Mesothelial cell of epicardium (in vitro differentiated cells): ENCODE data around the gene ZFP92. TPM values are rescaled to one million over a fixed set of nuclear protein-coding genes. Genes with fewer than 3 reads are reported as not detected.

Source experiments
- DNase-seq, 2 experiments: peaks; one replicate each; pipeline ENCODE4 v3.0.0; 2021; ENCODE audit warnings: low spot score in 2 of 2; ENCODE audit not compliant: unreplicated experiment in 2 of 2
- H3K27ac Mint-ChIP-seq: 2 replicates; pipeline ENCODE4 v1.8.0; 2021; ENCODE audit warnings: mixed read lengths
- H3K27me3 Mint-ChIP-seq: 2 replicates; pipeline ENCODE4 v1.8.0; 2021; ENCODE audit warnings: low read depth, mixed read lengths
- H3K36me3 Mint-ChIP-seq: 2 replicates; pipeline ENCODE4 v1.8.0; 2021; ENCODE audit warnings: mixed read lengths
- H3K4me1 Mint-ChIP-seq: 2 replicates; pipeline ENCODE4 v1.8.0; 2021; ENCODE audit warnings: mixed read lengths
- H3K4me3 Mint-ChIP-seq: 2 replicates; pipeline ENCODE4 v1.8.0; 2021; ENCODE audit warnings: mild to moderate bottlenecking, moderate library complexity, mixed read lengths
- H3K9me3 Mint-ChIP-seq: 2 replicates; pipeline ENCODE4 v1.8.0; 2021; ENCODE audit warnings: mixed read lengths
- CTCF ChIP-seq: fragments of 200-600 bp; sonication (generic); IDR thresholded peaks from one replicate; pipeline ENCODE4 v1.5.0; 2021; ENCODE audit warnings: antibody characterized with exemption; ENCODE audit not compliant: unreplicated experiment
- total RNA-seq: library from RNA; stranded (reverse); gene quantifications from 3 replicates; pipeline ENCODE4 v1.2.1, GENCODE V29; 2021

ZFP92 gene
- total RNA-seq, 1 donor from 2014 or later: 1.3 TPM

GRCh38 chrX:153457136-153457825, 46.0 kb downstream of the ZFP92 start:
- Mint-ChIP-seq H3K4me1 (peaks cover 4% of the 10 kb centered on the region), H3K36me3 (peaks cover 14% of the 10 kb centered on the region), H3K9me3 (peaks cover 11% of the 10 kb centered on the region), H3K27ac (no peak overlapping the region), H3K27me3 (no peaks in the 10 kb centered on the region), H3K4me3 (no peak overlapping the region)
- DNase-seq: no peak
- no peak for TF ChIP-seq CTCF

- TF ChIP-seq CTCF: no peak
- Mint-ChIP-seq H3K9me3 (peaks cover 11% of the 10 kb centered on the region), H3K27me3 (no peaks in the 10 kb centered on the region), H3K4me1 (peaks cover 4% of the 10 kb centered on the region), H3K36me3 (peaks cover 14% of the 10 kb centered on the region), H3K27ac (no peak overlapping the region), H3K4me3 (no peak overlapping the region)
- DNase-seq: no peak
Measured at GRCh38 chrX:153457827-153458466, 46.7 kb downstream of the ZFP92 start.

- Mint-ChIP-seq H3K27ac (no peak overlapping the region), H3K27me3 (no peaks in the 10 kb centered on the region), H3K4me3 (no peak overlapping the region), H3K36me3 (peaks cover 14% of the 10 kb centered on the region), H3K4me1 (peaks cover 4% of the 10 kb centered on the region), H3K9me3 (peaks cover 11% of the 10 kb centered on the region)
- DNase-seq: no peak
- no peak for TF ChIP-seq CTCF
Measured at GRCh38 chrX:153458476-153458875, 47.2 kb downstream of the ZFP92 start.

- no peak for DNase-seq
- H3K36me3 Mint-ChIP-seq: peaks cover 15% of the 10 kb centered on the region
- peaks cover 11% of the 10 kb centered on the region for H3K9me3 Mint-ChIP-seq
- no peak for TF ChIP-seq CTCF
- H3K4me1 Mint-ChIP-seq: peaks cover 4% of the 10 kb centered on the region
- H3K27me3 Mint-ChIP-seq: no peaks in the 10 kb centered on the region
- H3K27ac Mint-ChIP-seq: peak overlapping the region; percentile 93
- no peak overlapping the region for H3K4me3 Mint-ChIP-seq
Measured at GRCh38 chrX:153459986-153460385, 48.7 kb downstream of the ZFP92 start.

GRCh38 chrX:153460826-153461225, 49.6 kb downstream of the ZFP92 start:
- Mint-ChIP-seq H3K27ac (peak overlapping the region; percentile 26), H3K4me1 (peaks cover 4% of the 10 kb centered on the region), H3K4me3 (no peak overlapping the region), H3K36me3 (peaks cover 15% of the 10 kb centered on the region), H3K27me3 (no peaks in the 10 kb centered on the region), H3K9me3 (peaks cover 11% of the 10 kb centered on the region)
- DNase-seq: peak in 1 of 2 experiments; percentile 60
- TF ChIP-seq CTCF: no peak

Other genes with a start within 250 kb of the ZFP92 start
- gene MAGEA1, start 232.2 kb upstream of the ZFP92 start, total RNA-seq: not detected in 3 replicates
- gene PNMA6F, start 89.7 kb upstream of the ZFP92 start, total RNA-seq: not detected in 3 replicates
- gene ZNF275, start 77.3 kb upstream of the ZFP92 start, total RNA-seq: 16.0 to 17.6 TPM (median 17.5 TPM) in 3 replicates
- gene PNMA6E, start 10.1 kb upstream of the ZFP92 start, total RNA-seq: not detected in 3 replicates
- gene TREX2, start 34.6 kb downstream of the ZFP92 start, total RNA-seq: 0.72 to 0.97 TPM (median 0.83 TPM) in 3 replicates
- 22.9 to 25.1 TPM (median 24.7 TPM) in 3 replicates for gene HAUS7, start 59.1 kb downstream of the ZFP92 start, total RNA-seq
- 114 to 121 TPM (median 121 TPM) in 3 replicates for gene BGN, start 83.5 kb downstream of the ZFP92 start, total RNA-seq
- gene ATP2B3, start 106.2 kb downstream of the ZFP92 start, total RNA-seq: 0.82 to 0.99 TPM (median 0.83 TPM) in 3 replicates
- gene CCNQ, start 187.7 kb downstream of the ZFP92 start, total RNA-seq: 17.2 to 19.1 TPM (median 17.3 TPM) in 3 replicates
- 3.5 to 4.2 TPM (median 3.7 TPM) in 3 replicates for gene DUSP9, start 235.7 kb downstream of the ZFP92 start, total RNA-seq